ENCODE measurements around the gene CADM1. TPM values are rescaled to one million over a fixed set of nuclear protein-coding genes. Genes with fewer than 3 reads are reported as not detected.

The CADM1 gene
- total and polyA plus RNA-seq, 9 of the 15 experiments (the other 6 are each of a cell fraction or from before 2014, with no cell fraction given) = 0.42 TPM; not detected in 8

DNA sequence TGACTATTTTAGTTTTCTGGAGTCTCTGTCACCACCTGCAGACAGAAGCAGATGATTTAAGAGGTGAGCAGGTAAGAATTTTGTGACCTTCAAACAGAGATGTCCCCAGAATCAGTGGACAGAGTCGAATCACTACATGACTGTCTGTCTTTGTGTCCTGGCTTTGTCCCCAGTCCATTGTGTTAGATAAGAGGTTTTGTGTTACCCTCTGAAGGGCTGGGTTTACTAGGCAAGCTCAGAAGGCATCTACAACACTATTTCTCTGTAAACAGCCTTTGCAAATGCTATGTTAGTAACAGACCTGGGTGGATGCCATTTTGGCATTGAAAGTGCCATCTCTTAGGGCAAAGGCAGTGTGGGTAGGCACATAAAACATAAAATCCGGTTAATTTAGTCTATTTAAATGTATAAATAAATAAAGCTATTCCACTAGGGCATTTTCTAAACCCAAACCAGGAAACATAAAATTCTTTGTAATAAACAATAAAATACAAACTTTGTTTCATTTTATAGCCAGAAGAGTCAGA lies 40.3 kb upstream of the CADM1 start:
- intact Hi-C loops (cut with micrococcal nuclease) (no loop called here), in situ Hi-C loops (cut with MboI) (no loop called here)
- WGBS (ENCODE audit: insufficient coverage, low coverage, missing lambda C conversion rate) = 0% methylated on average over 2 of the region's 2 CpGs
- no peak overlapping the region for H2AFZ ChIP-seq (ENCODE audit: low read depth, low read length)
- H3K36me3 ChIP-seq (ENCODE audit: control insufficient read depth, insufficient read depth, low read length) = no peaks in the 10 kb centered on the region
- no peaks in the 10 kb centered on the region for H3K4me1 ChIP-seq (replicated peaks in 1 of 2; ENCODE audit: control insufficient read depth in 2 of 2, insufficient read depth in 2 of 2, low read length in 2 of 2)
- H3K79me2 ChIP-seq (ENCODE audit: control insufficient read depth, insufficient read depth, low read length) = no peaks in the 10 kb centered on the region
- DNase-seq (ENCODE audit: extremely low read depth in 1 of 4, low spot score in 3 of 4) = no peak
- FAIRE-seq = no peak
- no peaks in the 10 kb centered on the region for H4K20me1 ChIP-seq (replicated peaks; ENCODE audit: control insufficient read depth, insufficient read depth, low read length)
- ChIA-PET CTCF (ENCODE audit: low intra/inter-chr PET ratio) (no interaction called here), POLR2A (interaction anchor here (0.6 kb wide), 1 partner anchor 611 kb away, joined by 3 read pairs; no protein-coding TSS in a partner anchor)
- no peak overlapping the region for H3K4me2 ChIP-seq (ENCODE audit: insufficient read depth, low read length)
- H3K9me3 ChIP-seq (replicated peaks; ENCODE audit: control insufficient read depth, insufficient read depth, low read depth, low read length) = no peaks in the 10 kb centered on the region
- no peaks in the 10 kb centered on the region for H3K27me3 ChIP-seq (ENCODE audit: control insufficient read depth in 2 of 2, insufficient read depth in 2 of 2, low read length in 2 of 2)
- H3K9me1 ChIP-seq (ENCODE audit: control insufficient read depth, insufficient read depth, low read length) = no peaks in the 10 kb centered on the region
- BruUV-seq (replicated peaks) = no TSS peak
- H3K27ac ChIP-seq (ENCODE audit: extremely low read depth, low read depth, low read length) = no peak overlapping the region
- no peak overlapping the region for H3K4me3 ChIP-seq
- no peak for ATAC-seq
- H3K9ac ChIP-seq (ENCODE audit: insufficient read depth in 1 of 2, low read depth in 2 of 2, low read length in 2 of 2) = no peak overlapping the region
- no peak for TF ChIP-seq ILK (tag; IDR thresholded peaks at IDR 0.05; ENCODE audit: borderline replicate concordance, low read depth)
- no peak for TF ChIP-seq GATAD2A (IDR thresholded peaks at IDR 0.05)
- TF ChIP-seq, protein P1, sequence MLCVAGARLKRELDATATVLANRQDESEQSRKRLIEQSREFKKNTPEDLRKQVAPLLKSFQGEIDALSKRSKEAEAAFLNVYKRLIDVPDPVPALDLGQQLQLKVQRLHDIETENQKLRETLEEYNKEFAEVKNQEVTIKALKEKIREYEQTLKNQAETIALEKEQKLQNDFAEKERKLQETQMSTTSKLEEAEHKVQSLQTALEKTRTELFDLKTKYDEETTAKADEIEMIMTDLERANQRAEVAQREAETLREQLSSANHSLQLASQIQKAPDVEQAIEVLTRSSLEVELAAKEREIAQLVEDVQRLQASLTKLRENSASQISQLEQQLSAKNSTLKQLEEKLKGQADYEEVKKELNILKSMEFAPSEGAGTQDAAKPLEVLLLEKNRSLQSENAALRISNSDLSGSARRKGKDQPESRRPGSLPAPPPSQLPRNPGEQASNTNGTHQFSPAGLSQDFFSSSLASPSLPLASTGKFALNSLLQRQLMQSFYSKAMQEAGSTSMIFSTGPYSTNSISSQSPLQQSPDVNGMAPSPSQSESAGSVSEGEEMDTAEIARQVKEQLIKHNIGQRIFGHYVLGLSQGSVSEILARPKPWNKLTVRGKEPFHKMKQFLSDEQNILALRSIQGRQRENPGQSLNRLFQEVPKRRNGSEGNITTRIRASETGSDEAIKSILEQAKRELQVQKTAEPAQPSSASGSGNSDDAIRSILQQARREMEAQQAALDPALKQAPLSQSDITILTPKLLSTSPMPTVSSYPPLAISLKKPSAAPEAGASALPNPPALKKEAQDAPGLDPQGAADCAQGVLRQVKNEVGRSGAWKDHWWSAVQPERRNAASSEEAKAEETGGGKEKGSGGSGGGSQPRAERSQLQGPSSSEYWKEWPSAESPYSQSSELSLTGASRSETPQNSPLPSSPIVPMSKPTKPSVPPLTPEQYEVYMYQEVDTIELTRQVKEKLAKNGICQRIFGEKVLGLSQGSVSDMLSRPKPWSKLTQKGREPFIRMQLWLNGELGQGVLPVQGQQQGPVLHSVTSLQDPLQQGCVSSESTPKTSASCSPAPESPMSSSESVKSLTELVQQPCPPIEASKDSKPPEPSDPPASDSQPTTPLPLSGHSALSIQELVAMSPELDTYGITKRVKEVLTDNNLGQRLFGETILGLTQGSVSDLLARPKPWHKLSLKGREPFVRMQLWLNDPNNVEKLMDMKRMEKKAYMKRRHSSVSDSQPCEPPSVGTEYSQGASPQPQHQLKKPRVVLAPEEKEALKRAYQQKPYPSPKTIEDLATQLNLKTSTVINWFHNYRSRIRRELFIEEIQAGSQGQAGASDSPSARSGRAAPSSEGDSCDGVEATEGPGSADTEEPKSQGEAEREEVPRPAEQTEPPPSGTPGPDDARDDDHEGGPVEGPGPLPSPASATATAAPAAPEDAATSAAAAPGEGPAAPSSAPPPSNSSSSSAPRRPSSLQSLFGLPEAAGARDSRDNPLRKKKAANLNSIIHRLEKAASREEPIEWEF (CRISPR knock-in tag; IDR thresholded peaks at IDR 0.05) = no peak
- TF ChIP-seq THRAP3 (IDR thresholded peaks at IDR 0.05; ENCODE audit: borderline replicate concordance) = no peak
- no peak for TF ChIP-seq FOSL1 (tag; conservative IDR thresholded peaks at IDR 0.05)
- TF ChIP-seq FOXP1 (CRISPR knock-in tag; IDR thresholded peaks at IDR 0.05) = no peak
- no peak for TF ChIP-seq FOXK1 (CRISPR knock-in tag; IDR thresholded peaks at IDR 0.05; ENCODE audit: borderline replicate concordance)
- TF ChIP-seq IFI16 (CRISPR knock-in tag; IDR thresholded peaks at IDR 0.05) = no peak
- no peak for TF ChIP-seq BMI1 (IDR thresholded peaks at IDR 0.05; ENCODE audit: low read length)
- TF ChIP-seq, protein P2, sequence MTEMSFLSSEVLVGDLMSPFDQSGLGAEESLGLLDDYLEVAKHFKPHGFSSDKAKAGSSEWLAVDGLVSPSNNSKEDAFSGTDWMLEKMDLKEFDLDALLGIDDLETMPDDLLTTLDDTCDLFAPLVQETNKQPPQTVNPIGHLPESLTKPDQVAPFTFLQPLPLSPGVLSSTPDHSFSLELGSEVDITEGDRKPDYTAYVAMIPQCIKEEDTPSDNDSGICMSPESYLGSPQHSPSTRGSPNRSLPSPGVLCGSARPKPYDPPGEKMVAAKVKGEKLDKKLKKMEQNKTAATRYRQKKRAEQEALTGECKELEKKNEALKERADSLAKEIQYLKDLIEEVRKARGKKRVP (CRISPR knock-in tag; IDR thresholded peaks at IDR 0.05) = no peak
- TF ChIP-seq, protein P3, sequence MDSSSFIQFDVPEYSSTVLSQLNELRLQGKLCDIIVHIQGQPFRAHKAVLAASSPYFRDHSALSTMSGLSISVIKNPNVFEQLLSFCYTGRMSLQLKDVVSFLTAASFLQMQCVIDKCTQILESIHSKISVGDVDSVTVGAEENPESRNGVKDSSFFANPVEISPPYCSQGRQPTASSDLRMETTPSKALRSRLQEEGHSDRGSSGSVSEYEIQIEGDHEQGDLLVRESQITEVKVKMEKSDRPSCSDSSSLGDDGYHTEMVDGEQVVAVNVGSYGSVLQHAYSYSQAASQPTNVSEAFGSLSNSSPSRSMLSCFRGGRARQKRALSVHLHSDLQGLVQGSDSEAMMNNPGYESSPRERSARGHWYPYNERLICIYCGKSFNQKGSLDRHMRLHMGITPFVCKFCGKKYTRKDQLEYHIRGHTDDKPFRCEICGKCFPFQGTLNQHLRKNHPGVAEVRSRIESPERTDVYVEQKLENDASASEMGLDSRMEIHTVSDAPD (CRISPR knock-in tag; IDR thresholded peaks at IDR 0.05) = no peak
- TF ChIP-seq, protein P4, sequence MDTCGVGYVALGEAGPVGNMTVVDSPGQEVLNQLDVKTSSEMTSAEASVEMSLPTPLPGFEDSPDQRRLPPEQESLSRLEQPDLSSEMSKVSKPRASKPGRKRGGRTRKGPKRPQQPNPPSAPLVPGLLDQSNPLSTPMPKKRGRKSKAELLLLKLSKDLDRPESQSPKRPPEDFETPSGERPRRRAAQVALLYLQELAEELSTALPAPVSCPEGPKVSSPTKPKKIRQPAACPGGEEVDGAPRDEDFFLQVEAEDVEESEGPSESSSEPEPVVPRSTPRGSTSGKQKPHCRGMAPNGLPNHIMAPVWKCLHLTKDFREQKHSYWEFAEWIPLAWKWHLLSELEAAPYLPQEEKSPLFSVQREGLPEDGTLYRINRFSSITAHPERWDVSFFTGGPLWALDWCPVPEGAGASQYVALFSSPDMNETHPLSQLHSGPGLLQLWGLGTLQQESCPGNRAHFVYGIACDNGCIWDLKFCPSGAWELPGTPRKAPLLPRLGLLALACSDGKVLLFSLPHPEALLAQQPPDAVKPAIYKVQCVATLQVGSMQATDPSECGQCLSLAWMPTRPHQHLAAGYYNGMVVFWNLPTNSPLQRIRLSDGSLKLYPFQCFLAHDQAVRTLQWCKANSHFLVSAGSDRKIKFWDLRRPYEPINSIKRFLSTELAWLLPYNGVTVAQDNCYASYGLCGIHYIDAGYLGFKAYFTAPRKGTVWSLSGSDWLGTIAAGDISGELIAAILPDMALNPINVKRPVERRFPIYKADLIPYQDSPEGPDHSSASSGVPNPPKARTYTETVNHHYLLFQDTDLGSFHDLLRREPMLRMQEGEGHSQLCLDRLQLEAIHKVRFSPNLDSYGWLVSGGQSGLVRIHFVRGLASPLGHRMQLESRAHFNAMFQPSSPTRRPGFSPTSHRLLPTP (IDR thresholded peaks at IDR 0.05; ENCODE audit: borderline replicate concordance, extremely low read depth, insufficient read length) = no peak

Data from K562 (cell line).